SU-DHL-6 (cell line): ENCODE measurements around the gene CRTC3.
"Not testable (repeated sequence)": the region's sequence is repeated elsewhere in the genome, so short reads cannot be mapped to it uniquely, and the experiment has no call there.

Experiments
- H2AFZ ChIP-seq: fragments of 200-600 bp; sonication (generic); 2 replicates; pipeline ENCODE4 v1.6.1; 2014; ENCODE audit warnings: low read depth, mild to moderate bottlenecking, moderate library complexity, mixed read lengths, antibody characterized with exemption, low read length; ENCODE audit not compliant: severe bottlenecking
- H3F3A ChIP-seq: fragments of 200-600 bp; shearing (Covaris generic); 2 replicates; pipeline ENCODE4 v1.6.0; 2016; ENCODE audit warnings: antibody characterized with exemption, mild to moderate bottlenecking; ENCODE audit not compliant: insufficient read depth
- H3K27ac ChIP-seq: fragments of 200-600 bp; sonication (generic); 2 replicates; pipeline ENCODE4 v1.5.1; 2016; ENCODE audit warnings: low read depth, mild to moderate bottlenecking, low read length, moderate library complexity, mixed read lengths
- H3K27me3 ChIP-seq: fragments of 200-600 bp; sonication (generic), shearing (Covaris generic); 2 replicates; pipeline ENCODE4 v1.6.0; 2014; ENCODE audit warnings: mild to moderate bottlenecking, low read length
- H3K36me3 ChIP-seq: fragments of 200-600 bp; sonication (generic); 2 replicates; pipeline ENCODE4 v1.6.1; 2014; ENCODE audit warnings: mild to moderate bottlenecking, low read length, mixed read lengths
- H3K4me2 ChIP-seq: fragments of 300-600, 200-600 bp; shearing (Covaris generic), sonication (generic); 2 replicates; pipeline ENCODE4 v1.6.0; 2014; ENCODE audit warnings: low read length, low read depth, mild to moderate bottlenecking; ENCODE audit not compliant: poor library complexity, severe bottlenecking
- H3K4me3 ChIP-seq: fragments of 200-600 bp; sonication (generic); 2 replicates; pipeline ENCODE4 v1.5.1; 2014; ENCODE audit warnings: antibody characterized with exemption, low read length, mild to moderate bottlenecking, mixed read lengths; ENCODE audit not compliant: insufficient read depth, poor library complexity, severe bottlenecking
- H3K79me2 ChIP-seq: fragments of 200-600 bp; sonication (generic); 2 replicates; pipeline ENCODE4 v1.6.1; 2014; ENCODE audit warnings: mild to moderate bottlenecking, low read length, moderate library complexity; ENCODE audit not compliant: insufficient read depth
- H3K9ac ChIP-seq: fragments of 200-600 bp; sonication (generic); 2 replicates; pipeline ENCODE4 v1.7.0; 2014; ENCODE audit warnings: mild to moderate bottlenecking, low read length
- H3K9me2 ChIP-seq: fragments of 200-600 bp; sonication (generic); replicated peaks from 2 replicates; pipeline ENCODE4 v1.6.1; 2014; ENCODE audit warnings: low read length; ENCODE audit not compliant: insufficient read depth
- H3K9me3 ChIP-seq: fragments of 200-600 bp; sonication (generic); 2 replicates; pipeline ENCODE4 v1.6.1; 2014; ENCODE audit warnings: low read length, mixed read lengths; ENCODE audit not compliant: insufficient read depth
- H4K20me1 ChIP-seq: fragments of 200-600 bp; sonication (generic); 2 replicates; pipeline ENCODE4 v1.6.1; 2014; ENCODE audit warnings: low read depth, mild to moderate bottlenecking, antibody characterized with exemption, low read length, moderate library complexity, mixed read lengths
- CTCF ChIP-seq: fragments of 200-600 bp; sonication (generic); IDR thresholded peaks from one replicate; pipeline ENCODE4 v1.5.1; 2017; ENCODE audit warnings: antibody characterized with exemption, mild to moderate bottlenecking, low read length, moderate library complexity; ENCODE audit not compliant: insufficient read depth, poor library complexity, severe bottlenecking
- EZH2phosphoT487 ChIP-seq: fragments of 200-600 bp; sonication (generic), shearing (Covaris generic); conservative IDR thresholded peaks from 2 replicates; pipeline ENCODE4 v1.6.1; 2018; ENCODE audit warnings: mild to moderate bottlenecking, antibody characterized with exemption, low read length, moderate library complexity, mixed read lengths

The CRTC3 gene

GRCh38 chr15:90519688-90520087 is 10.0 kb upstream of the CRTC3 start:
- Histone ChIP-seq H3K79me2 (no peaks in the 10 kb centered on the region), H3K27ac (no peak overlapping the region), H4K20me1 (no peaks in the 10 kb centered on the region), H3K9ac (no peak overlapping the region), H2AFZ (no peak overlapping the region), H3K4me3 (no peak overlapping the region), H3K4me2 (no peak overlapping the region), H3K9me3 (no peaks in the 10 kb centered on the region), H3K27me3 (no peaks in the 10 kb centered on the region), H3F3A (no peaks in the 10 kb centered on the region), H3K9me2 (no peaks in the 10 kb centered on the region), H3K36me3 (no peaks in the 10 kb centered on the region)
- TF ChIP-seq EZH2phosphoT487, result no peak
- TF ChIP-seq CTCF, result no peak

DNA sequence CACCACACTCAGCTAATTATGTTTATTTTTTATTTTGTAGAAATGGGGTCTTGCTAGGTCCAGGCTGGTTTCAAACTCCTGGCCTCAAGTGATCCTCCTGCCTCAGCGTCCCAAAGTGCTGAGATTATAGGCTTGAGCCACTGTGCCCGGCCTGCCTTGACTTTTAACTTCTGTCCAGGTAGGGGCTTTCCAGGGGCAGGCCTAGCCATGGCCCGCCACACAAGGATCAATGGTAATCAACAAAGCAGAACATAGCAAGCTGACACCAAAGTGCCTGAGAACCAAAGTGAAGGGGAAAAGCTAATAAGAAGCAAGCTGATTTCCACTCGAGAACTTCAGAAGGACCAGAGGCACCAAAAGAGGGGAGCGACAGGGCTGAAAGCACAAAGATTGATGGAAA is 9.4 kb upstream of the CRTC3 start:
- H3K4me2 ChIP-seq, result no peak overlapping the region
- no peak overlapping the region for H2AFZ ChIP-seq
- no peak overlapping the region for H3K9ac ChIP-seq

GRCh38 chr15:90523373-90523772 is 6.3 kb upstream of the CRTC3 start:
- H3F3A ChIP-seq, result no peaks in the 10 kb centered on the region
- H4K20me1 ChIP-seq, result no peaks in the 10 kb centered on the region
- no peak overlapping the region for H3K4me2 ChIP-seq
- no peaks in the 10 kb centered on the region for H3K79me2 ChIP-seq
- H3K9me3 ChIP-seq, result no peaks in the 10 kb centered on the region
- no peaks in the 10 kb centered on the region for H3K9me2 ChIP-seq
- H3K9ac ChIP-seq, result no peak overlapping the region
- H3K36me3 ChIP-seq, result no peaks in the 10 kb centered on the region
- no peaks in the 10 kb centered on the region for H3K27me3 ChIP-seq
- no peak for TF ChIP-seq CTCF
- no peak for TF ChIP-seq EZH2phosphoT487
- no peak overlapping the region for H3K4me3 ChIP-seq
- no peak overlapping the region for H2AFZ ChIP-seq
- no peak overlapping the region for H3K27ac ChIP-seq

More for the DNA sequence above, 9.4 kb upstream of the CRTC3 start:
- no peak for TF ChIP-seq EZH2phosphoT487
- no peak for TF ChIP-seq CTCF
- no peaks in the 10 kb centered on the region for H3F3A ChIP-seq
- H3K9me2 ChIP-seq, result no peaks in the 10 kb centered on the region
- H3K36me3 ChIP-seq, result no peaks in the 10 kb centered on the region
- no peaks in the 10 kb centered on the region for H4K20me1 ChIP-seq
- no peaks in the 10 kb centered on the region for H3K27me3 ChIP-seq
- H3K9me3 ChIP-seq, result no peaks in the 10 kb centered on the region
- H3K4me3 ChIP-seq, result no peak overlapping the region
- no peaks in the 10 kb centered on the region for H3K79me2 ChIP-seq
- H3K27ac ChIP-seq, result no peak overlapping the region

- H2AFZ ChIP-seq, H3K4me2 ChIP-seq: not testable (repeated sequence)
Measured at GRCh38 chr15:90524018-90524803, 5.5 kb upstream of the CRTC3 start.

More at GRCh38 chr15:90524018-90524803, 5.5 kb upstream of the CRTC3 start:
- H3K9ac ChIP-seq, H3K36me3 ChIP-seq, H3K9me2 ChIP-seq, H3F3A ChIP-seq, H3K9me3 ChIP-seq, H3K27me3 ChIP-seq, H3K4me3 ChIP-seq, H3K79me2 ChIP-seq, H3K27ac ChIP-seq, H4K20me1 ChIP-seq: not testable (repeated sequence)
